HG03095 (cell line): ENCODE measurements around the gene PSMA7.

Experiments
- ATAC-seq: cut with Tn5 transposase; IDR thresholded peaks from one replicate; pipeline ENCODE4 v1.9.1; 2021; ENCODE audit warnings: moderate library complexity; ENCODE audit not compliant: unreplicated experiment

Gene PSMA7

GRCh38 chr20:62096421-62097380, 46.5 kb downstream of the PSMA7 start:
- ATAC-seq = no peak

DNA sequence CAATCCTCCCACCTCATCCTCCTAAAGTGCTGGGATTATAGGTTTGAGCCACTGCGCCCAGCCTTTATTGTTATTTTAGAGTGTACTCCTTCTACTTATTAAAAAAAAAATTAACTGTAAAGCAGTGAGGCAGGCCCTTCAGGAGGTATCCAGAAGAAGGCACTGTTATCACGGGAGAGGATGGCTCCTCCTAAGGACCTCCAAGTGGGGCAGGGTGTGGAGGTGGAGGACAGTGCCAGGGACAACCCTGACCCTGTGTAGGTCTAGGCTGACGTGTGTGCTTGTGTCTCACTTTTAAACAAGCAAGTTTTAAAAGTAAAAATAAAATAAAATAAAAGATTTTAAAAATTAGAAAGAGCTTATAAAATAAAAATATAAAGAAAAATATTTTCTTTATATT, 53.8 kb downstream of the PSMA7 start:
- ATAC-seq = no peak

DNA sequence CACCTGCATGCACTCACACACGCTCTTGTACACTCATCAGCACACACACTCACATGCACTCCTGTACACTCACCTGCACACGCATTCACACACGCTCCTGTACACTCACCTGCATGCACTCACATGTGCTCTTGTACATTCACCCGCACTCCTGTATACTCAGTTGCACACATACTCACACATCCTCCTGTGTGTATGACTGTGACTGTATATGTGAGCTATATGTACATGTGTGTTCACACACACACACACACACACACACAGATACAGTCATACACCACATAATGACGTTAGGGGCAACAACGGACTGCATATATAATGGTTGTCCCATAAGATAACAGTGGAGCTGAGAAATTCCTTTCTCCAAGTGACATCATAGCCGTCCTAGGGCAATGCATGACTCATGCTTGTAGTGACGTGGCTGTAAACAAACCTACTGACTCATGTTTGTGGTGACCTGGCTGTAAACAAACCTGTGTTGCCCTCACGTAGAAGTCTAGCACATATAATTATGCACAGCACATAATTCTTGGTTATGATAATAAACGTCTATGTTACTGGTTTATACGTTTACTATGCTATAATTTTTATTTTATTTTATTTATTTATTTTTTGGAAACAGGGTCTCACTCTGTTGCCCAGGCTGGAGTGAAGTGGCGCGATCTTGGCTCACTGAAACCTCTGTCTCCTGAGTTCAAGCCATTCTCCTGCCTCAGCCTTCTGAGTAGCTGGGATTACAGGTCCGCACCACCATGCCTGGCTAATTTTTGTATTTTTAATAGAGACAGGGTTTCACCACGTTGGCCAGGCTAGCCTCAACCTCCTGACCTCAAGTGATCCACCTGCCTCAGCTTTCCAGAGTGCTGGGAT, 54.7 kb downstream of the PSMA7 start:
- ATAC-seq = no peak

DNA sequence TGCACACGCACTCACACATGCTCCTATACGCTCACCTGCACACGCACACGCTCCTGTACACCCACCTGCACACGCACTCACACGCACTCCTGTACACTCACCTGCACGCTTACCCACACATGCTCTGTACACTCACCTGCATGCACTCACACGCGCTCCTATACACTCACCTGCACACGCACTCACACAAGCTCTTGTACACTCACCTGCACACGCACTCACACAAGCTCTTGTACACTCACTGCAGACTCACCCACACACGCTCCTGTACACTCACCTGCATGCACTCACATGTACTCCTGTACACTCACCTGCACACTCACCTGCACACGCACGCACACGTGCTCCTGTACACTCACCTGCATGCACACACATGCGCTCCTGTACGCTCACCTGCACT, 55.6 kb downstream of the PSMA7 start:
- ATAC-seq = no peak

GRCh38 chr20:62087227-62087626, 56.0 kb downstream of the PSMA7 start:
- ATAC-seq = no peak
